ENCODE measurements around the gene CDK11A. TPM values are rescaled to one million over a fixed set of nuclear protein-coding genes. Genes with fewer than 3 reads are reported as not detected.
"Not testable (repeated sequence)": the region's sequence is repeated elsewhere in the genome, so short reads cannot be mapped to it uniquely, and the experiment has no call there.

Gene CDK11A
- total RNA-seq, 1 donor from 2014 or later = 103 TPM

DNA sequence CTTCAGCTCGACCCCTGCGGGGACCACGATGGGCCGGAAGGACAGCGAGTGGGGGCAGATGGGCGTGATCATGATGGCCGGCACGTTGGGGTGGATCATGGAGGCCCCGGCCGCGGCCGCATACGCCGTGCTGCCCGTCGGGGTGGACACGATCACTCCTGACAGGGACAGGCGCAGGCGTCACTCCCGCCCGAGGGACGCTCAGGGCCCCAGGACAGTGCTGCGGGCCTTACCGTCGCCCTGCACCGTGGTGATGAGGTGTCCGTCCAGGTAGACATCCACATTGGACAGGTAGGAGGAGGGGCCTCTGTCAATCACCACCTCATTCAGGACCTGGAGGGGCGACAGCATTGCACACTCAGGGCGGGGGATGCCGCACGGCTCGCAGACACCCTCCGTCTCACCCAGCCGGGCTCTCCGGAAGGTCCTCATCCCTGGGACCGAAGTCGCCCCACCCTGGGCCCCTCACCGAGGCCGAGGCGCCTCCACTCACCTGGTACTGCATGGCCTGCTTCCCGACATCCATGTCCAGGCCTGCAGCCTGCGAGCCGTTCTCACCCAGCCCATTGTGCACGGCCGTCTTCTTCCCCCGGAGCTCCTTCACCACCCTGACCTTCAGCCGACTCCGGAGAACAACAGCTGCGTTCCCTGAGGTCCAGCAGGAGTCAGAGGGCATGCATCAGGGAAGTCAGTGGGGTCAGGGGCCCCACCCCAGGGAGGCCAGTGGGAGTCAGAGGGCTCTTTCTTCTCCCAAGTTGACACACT lies 30.1 kb upstream of the CDK11A start:
- intact Hi-C loops (cut with micrococcal nuclease) = no loop called here

- intact Hi-C loops (cut with micrococcal nuclease) = no loop called here
These were observed 29.4 kb upstream of the CDK11A start for GRCh38 chr1:1753607-1754005.

- intact Hi-C loops (cut with micrococcal nuclease) = no loop called here
These were observed 28.8 kb upstream of the CDK11A start for GRCh38 chr1:1752636-1753606.

GRCh38 chr1:1752190-1752589 lies 28.0 kb upstream of the CDK11A start:
- intact Hi-C loops (cut with micrococcal nuclease) = no loop called here

DNA sequence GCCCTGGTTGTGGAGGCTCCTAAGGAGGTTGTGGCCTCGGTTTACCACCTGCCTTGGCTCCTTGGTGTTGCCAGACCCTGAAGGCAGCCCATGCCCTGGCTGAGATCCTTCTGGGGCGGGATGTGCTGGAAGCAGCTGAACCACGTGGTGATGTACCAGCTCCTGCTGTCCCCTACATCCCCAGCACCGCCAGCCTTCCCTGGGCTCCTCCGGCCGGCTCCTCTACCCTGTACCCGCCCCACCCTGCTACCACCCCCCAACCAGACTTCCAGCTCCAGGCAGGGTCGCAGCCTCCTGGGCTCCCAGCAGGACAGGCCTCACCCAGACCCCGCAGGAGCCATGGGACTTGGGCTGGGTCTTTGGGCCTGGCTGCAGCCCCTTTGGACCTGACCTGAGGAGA lies 25.8 kb upstream of the CDK11A start:
- intact Hi-C loops (cut with micrococcal nuclease) = loop anchor here (5.0 kb wide), 1 partner anchor 58 kb away; the partner anchor contains the start of gene SLC35E2B

- intact Hi-C loops (cut with micrococcal nuclease) = loop anchor here (5.0 kb wide), 1 partner anchor 57 kb away; the partner anchor contains the start of gene SLC35E2B
These were observed 24.6 kb upstream of the CDK11A start for GRCh38 chr1:1748686-1749321.

- intact Hi-C loops (cut with micrococcal nuclease) = loop anchor here (5.0 kb wide), 1 partner anchor 54 kb away; the partner anchor contains the start of gene SLC35E2B
These were observed 22.4 kb upstream of the CDK11A start for GRCh38 chr1:1746566-1746909.

DNA sequence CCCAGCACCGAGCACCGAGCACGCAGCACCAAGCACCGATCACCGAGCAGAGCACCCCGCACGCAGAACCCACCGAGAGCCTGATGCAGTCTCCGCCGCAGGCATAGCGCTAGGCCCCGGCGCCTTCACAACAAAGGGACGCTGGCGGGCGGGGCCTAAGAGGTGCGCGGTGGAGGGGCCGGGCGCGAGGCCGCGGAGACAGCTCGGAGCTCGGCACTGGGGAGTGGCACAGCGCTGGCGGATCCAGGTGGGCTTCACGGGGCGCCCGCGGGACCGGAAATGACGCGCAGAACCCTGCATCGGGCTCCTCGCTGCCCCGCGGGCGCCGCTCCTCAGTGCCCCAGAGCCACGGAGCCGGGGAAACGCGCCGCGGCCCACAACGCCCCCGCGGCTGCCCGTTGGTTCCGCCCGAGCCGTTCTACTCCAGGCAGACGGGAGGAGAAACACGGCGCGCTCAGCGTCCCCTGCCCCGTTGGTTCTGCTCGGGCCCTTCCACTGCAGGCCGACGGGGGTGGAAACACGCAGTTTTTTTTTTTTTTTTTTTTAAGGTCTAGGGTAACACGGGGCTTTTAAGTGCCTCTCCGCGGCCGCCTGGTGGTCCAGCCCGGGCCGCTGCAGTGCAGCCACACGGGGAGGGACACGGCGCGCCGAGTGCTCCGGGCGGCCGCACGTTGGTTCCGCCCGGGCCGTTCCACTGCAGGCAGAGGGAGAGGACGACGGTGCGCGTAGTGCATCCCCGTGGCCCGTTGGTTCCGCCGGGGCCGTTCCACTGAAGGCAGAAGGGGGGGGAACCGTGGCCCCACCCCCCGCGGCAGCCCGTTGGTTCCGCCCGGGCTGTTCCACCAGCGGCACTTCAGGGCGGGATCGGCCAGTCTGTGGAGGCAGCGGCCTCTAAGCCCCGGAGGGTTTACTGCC lies 21.8 kb upstream of the CDK11A start:
- intact Hi-C loops (cut with micrococcal nuclease) = loop anchor here (5.0 kb wide), 1 partner anchor 54 kb away; the partner anchor contains the start of gene SLC35E2B

- intact Hi-C loops (cut with micrococcal nuclease) = not testable (repeated sequence)
These were observed 18.4 kb upstream of the CDK11A start for GRCh38 chr1:1742529-1742928.

DNA sequence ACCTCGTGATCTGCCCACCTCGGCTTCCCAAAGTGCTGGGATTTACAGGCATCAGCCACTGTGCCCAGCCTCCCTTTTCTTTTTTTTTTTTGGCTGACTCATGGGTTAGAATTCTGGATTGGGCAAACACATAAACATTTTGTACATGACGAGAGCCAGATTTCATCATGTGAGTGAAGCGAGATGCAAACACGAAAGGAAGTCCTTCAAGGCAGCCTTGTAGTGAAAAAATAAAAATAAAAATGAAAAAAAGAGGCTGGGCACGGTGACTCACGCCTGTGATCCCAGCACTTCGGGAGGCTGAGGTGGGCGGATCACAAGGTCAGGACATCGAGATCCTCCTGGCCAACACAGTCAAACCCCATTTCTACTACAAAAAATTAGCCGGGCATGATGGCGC lies 16.9 kb upstream of the CDK11A start:
- intact Hi-C loops (cut with micrococcal nuclease) = not testable (repeated sequence)

DNA sequence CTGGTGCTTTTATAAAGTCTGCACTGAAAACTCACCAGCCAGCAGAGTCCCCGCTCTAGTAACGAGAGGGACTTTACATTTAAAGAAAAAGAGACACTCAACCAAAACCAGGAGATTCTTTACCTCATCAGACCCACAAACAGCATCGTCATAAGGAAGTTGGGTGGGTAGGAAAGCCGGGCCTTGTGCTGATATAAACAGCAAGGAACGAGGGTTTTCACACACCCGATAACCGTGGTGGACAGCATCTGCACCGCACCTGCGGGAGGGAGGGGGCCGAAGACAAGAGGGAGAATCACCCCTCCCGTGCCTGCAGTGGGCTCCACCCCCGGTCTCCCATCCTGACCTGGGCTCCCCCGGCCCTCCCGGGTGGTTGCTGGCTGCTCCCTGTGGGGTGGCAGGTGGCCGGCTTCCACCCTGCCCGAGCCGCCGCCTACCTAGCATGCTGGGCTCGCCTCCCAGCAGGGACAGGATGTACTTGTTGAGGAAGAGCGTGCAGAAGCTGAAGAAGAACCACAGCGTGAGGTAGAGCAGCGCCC lies 14.7 kb upstream of the CDK11A start:
- intact Hi-C loops (cut with micrococcal nuclease) = not testable (repeated sequence)

DNA sequence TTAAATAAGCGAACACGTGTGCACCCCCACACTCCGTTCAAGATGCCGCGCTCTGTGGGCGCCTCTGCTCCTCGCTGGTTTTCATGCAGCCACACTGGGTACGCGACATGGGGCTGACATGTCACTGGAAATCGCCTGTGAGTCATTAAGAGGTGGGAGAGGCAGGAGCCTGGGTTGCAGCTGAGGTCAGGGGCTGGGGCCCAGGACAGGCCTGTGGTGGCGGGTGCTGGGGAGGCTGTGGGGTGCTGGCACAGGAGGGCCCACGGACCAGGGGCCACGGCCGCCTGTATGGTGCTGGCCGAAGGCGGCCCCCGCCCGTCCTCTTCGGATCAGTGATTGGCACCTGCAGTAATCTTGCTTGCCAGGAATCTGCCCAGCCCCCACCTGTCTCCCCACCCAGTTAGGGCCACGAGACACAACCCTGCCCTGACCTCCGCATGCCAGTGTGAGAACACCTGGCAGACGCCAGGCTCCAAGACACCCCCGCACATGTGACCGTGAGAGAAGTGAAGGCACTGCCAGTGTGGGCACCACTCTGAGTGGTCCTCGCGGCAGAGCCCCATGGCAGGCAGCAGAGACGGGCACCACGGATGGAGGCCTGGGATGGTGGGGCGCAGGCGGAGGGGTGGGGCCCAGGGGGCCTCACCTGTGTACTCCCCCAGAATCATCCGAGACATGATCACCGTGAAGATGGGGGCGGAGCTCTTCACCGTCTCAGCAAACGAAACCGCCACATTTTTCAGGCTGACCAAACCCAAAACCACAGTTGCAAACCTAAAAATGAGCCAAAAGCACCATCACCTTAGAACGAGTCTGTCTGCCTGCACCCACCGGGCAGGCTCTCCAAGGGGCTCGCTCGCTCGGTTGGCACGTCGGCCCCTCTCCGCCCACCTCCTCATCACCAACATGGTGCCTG lies 13.8 kb upstream of the CDK11A start:
- intact Hi-C loops (cut with micrococcal nuclease) = not testable (repeated sequence)

- intact Hi-C loops (cut with micrococcal nuclease) = no loop called here
These were observed 8.2 kb upstream of the CDK11A start for GRCh38 chr1:1732381-1732780.

GRCh38 chr1:1730870-1731269 lies 6.7 kb upstream of the CDK11A start:
- intact Hi-C loops (cut with micrococcal nuclease) = no loop called here

DNA sequence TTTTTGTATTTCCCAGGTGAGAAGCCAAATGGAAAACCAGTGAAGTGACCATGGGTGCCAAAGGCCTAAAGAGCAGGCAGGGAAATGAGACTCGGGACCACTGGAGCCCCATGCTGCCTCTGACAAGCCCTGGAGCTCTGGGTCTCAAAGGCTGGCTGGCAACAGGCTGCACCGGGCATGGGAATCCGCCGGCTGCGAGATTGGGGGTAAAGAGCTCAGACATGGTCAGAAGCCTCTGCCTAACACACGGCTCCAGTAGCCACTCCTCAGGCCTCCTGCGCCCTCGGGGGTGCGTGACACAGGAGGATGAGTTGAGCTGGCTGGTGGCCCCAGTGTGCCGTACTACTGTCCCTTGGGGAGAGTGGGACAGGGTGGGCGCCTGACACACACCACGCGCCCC lies 6.1 kb upstream of the CDK11A start:
- intact Hi-C loops (cut with micrococcal nuclease) = not testable (repeated sequence)

- intact Hi-C loops (cut with micrococcal nuclease) = loop anchor here (10.0 kb wide), 2 partner anchors 154 to 324 kb away; partner anchors contain the start of genes MRPL20 and SSU72
These were observed 5.1 kb upstream of the CDK11A start for GRCh38 chr1:1729116-1729816.

DNA sequence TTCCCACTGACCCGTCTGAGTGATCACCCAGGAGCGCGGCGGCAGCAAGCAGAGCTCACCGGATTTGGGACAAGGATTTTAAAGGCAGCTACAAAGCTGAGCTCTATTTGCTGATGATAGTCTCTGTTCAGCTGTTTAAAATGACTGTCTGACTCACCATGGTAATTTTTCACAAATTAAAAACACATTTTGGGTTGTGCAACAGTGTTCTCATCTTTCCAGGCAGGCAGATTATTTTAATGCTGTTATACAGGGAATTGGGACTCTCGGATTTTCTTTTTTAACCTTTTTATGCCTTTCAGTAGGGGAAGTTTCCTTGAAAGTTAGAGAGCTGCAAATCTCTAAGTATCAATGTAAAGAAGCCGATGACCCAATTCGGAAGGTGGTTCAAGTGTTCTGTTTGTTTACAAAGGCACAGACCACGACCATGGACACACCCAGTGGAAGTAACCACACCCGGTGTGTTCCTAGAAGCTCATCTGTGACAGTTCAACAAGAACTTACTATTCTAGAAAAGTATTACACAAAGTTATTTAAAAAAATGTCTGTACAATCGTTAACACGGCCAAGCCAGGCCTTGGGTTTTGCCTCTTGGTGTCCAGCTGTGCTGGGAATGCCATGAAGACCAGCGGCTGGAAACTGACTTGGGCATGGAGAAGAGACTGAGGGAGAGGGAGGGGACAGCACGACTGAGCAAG lies 4.3 kb upstream of the CDK11A start:
- intact Hi-C loops (cut with micrococcal nuclease) = loop anchor here (10.0 kb wide), 2 partner anchors 154 to 324 kb away; partner anchors contain the start of genes MRPL20 and SSU72
